ENCODE data around the gene NEK11.

NEK11 gene

DNA sequence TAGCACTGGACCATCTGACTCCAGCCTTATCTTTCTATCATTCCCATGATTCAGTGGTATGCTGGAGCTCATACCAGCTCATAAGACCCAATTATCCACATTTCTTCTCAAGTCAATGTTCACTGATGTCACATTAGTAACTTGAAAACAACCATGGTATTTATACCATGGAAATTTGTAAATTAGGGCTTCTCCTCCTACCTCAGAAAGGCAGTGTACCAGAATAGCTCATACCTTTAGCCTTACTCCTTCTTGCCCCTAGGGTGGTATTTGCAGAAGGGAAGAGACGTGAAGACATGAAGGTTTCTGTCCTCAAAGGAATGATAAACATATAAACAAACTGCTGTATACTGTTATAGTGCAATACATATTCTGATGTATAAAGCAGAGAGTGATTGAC lies 114.2 kb downstream of the NEK11 start:
- DNase-seq (ENCODE audit: low read depth, low spot score): no peak

DNA sequence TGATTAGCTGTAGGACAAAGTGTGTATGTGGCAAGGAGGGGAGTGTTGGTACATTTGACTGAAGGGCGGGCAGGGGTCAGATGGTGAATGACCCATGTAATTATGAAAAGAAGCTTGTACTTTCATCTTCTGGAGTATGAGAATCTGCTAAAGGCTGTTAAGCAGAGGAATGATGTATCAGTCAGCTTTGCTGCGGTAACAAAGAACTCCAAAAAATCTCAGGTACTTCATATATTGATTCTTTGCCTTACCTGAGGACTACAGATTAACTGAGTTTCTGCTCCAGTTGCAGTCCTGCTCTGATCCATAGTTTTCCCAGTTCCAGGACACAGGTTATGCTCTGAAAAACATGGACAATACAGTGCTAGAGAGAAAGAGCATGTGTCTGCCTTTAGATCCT lies 115.1 kb downstream of the NEK11 start:
- DNase-seq (ENCODE audit: low read depth, low spot score): no peak

- no peak for DNase-seq (ENCODE audit: low read depth, low spot score)
These were observed 115.9 kb downstream of the NEK11 start for GRCh38 chr3:131142580-131142979.

DNA sequence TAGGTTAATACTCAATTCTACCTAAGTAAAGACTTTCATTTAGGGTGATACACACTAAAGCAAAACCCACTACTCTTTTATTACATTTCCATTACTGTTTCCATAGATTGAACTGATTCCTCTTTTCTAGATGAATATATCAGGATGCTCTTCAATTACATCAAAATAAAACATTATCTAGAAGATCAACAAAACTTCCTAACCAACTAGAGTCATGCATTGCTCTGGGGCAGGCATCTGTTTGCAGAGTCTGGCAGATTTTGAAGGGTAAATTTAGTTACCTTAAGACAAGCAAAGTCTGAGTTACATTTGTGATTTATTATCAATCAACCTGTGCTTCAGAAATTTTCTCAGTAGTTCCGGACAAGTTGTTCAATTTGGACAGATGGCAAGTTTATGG lies 117.1 kb downstream of the NEK11 start:
- no peak for DNase-seq (ENCODE audit: low read depth, low spot score)

- DNase-seq (ENCODE audit: low read depth, low spot score): no peak
These were observed 120.9 kb downstream of the NEK11 start for GRCh38 chr3:131147534-131147933.

- no peak for DNase-seq (ENCODE audit: low read depth, low spot score)
These were observed 131.8 kb downstream of the NEK11 start for GRCh38 chr3:131158434-131158833.

- DNase-seq (ENCODE audit: low read depth, low spot score): no peak
These were observed 135.8 kb downstream of the NEK11 start for GRCh38 chr3:131162516-131162915.

- no peak for DNase-seq (ENCODE audit: low read depth, low spot score)
These were observed 141.2 kb downstream of the NEK11 start for GRCh38 chr3:131167867-131168266.

DNA sequence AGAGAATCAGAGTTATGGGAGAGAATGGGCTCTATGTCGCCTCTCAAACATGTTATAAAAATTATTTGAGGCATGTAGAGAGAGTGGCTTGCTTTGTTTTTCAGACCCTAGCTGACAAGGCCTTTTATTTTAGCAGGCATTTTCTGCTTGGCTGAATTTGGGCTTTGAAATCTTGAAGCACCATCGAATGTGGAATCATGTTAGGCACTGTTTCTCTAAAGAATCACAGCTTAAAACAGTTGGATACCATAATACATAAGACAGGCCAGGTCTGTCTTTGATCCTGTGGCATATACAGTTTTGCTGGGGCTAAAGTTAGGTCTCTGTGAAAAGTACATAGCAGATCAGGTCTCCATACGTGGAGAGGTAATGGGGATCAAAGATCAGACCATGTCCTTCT lies 142.7 kb downstream of the NEK11 start:
- no peak for DNase-seq (ENCODE audit: low read depth, low spot score)

GRCh38 chr3:131172502-131173200 lies 146.0 kb downstream of the NEK11 start:
- DNase-seq (ENCODE audit: low read depth, low spot score): no peak

DNA sequence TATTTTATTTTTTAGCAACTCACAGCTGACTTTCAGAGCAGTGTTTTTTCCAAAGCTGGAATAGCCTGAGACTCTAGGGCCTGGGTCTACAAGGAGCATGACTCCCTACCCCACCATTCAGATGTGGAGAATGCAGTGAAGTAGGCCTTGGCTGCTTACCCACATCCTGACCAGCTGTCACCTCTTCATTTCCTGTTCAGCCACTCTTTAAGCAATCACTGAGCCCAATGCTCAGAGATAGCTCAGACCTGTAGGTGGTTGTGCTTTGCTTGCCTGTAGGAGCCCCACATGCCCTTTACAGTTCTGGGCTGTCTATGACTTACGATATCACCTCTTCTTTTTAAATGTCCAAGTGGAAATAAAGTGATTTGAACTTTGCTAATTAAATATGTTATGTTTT lies 148.1 kb downstream of the NEK11 start:
- DNase-seq (ENCODE audit: low read depth, low spot score): no peak

DNA sequence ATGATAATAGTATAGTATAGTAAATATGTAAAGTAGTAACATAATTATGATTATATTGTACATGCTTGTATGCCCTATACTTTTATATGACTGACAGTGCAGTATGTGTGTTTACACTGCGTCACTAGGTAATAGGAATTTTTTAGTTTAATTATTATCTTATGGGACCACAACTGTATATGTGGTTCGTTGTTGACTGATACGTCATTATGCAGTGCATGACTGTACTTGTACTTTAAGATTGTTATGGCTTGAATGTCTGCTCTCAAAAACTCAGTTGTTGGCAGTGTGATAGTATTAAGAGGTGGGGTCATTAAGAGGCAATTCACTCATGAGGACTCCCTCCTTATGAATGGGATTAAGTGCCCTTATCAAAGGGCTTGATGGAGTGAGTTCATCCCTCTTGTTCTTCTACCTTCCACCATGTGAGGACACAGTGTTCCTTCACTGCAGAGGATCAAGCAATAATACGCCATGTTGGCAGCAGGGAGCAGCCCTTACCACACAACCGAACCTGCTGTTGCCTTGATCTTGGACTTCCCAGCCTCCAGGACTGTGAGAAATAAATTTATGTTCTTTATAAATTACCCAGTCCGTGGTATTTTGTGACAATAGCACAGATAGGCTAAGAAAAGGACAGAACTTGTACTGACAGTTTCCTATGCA lies 152.2 kb downstream of the NEK11 start:
- DNase-seq (ENCODE audit: low read depth, low spot score): no peak

GRCh38 chr3:131192701-131193100 lies 166.0 kb downstream of the NEK11 start:
- no peak for DNase-seq (ENCODE audit: low read depth, low spot score)

GRCh38 chr3:131193641-131194238 lies 167.1 kb downstream of the NEK11 start:
- no peak for DNase-seq (ENCODE audit: low read depth, low spot score)

- DNase-seq (ENCODE audit: low read depth, low spot score): no peak
These were observed 168.1 kb downstream of the NEK11 start for GRCh38 chr3:131194816-131195215.

- no peak for DNase-seq (ENCODE audit: low read depth, low spot score)
These were observed 174.0 kb downstream of the NEK11 start for GRCh38 chr3:131200636-131201199.

DNA sequence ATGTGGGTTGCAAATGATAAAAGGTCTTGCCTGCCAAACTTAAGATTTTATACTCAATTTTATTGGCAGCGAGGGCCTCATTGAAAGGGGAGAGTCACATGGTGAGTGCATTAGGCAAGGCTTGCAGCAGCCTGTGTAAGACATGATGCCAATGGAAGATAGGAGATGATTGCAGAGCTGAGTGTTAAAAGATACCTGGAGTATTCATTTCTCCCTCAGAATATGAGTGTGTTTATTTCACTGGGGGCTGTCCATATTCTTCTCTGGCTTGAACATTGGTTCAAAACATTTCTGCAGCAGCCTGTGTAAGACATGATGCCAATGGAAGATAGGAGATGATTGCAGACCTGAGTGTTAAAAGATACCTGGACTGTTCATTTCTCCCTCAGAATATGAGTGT lies 189.7 kb downstream of the NEK11 start:
- DNase-seq (ENCODE audit: low read depth, low spot score): no peak

DNA sequence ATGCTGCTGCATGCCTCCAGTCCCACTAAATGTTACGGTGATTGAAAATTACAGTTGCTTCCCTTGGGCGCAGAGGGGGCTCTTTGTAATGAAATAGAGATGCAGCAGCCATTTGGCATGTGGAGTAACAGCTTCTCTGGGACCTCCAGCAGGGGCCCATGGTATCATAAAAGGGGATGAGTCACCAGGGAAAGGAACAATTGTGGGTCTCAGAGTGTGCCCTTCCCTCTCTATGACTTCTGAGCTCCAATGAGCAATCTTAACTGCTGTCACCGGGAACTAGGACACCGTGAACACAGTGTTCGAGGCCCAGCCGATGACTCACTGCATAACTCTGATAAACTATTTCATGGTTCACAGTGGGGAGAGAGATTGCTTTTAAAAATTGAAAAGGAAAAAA lies 190.1 kb downstream of the NEK11 start:
- no peak for DNase-seq (ENCODE audit: low read depth, low spot score)

GRCh38 chr3:131217296-131217741 lies 190.6 kb downstream of the NEK11 start:
- DNase-seq (ENCODE audit: low read depth, low spot score): no peak

- no peak for DNase-seq (ENCODE audit: low read depth, low spot score)
These were observed 191.5 kb downstream of the NEK11 start for GRCh38 chr3:131218196-131218595.

GRCh38 chr3:131221731-131222130 lies 195.1 kb downstream of the NEK11 start:
- DNase-seq (ENCODE audit: low read depth, low spot score): no peak

GRCh38 chr3:131222599-131222998 lies 195.9 kb downstream of the NEK11 start:
- no peak for DNase-seq (ENCODE audit: low read depth, low spot score)
